ENCODE data around the gene SLC23A2. TPM values are rescaled to one million over a fixed set of nuclear protein-coding genes. Genes with fewer than 3 reads are reported as not detected.
"Not testable (repeated sequence)": the region's sequence is repeated elsewhere in the genome, so short reads cannot be mapped to it uniquely, and the experiment has no call there.

Gene SLC23A2
- total RNA-seq, 2 donors from 2014 or later, result 10.8 to 12.8 TPM

DNA sequence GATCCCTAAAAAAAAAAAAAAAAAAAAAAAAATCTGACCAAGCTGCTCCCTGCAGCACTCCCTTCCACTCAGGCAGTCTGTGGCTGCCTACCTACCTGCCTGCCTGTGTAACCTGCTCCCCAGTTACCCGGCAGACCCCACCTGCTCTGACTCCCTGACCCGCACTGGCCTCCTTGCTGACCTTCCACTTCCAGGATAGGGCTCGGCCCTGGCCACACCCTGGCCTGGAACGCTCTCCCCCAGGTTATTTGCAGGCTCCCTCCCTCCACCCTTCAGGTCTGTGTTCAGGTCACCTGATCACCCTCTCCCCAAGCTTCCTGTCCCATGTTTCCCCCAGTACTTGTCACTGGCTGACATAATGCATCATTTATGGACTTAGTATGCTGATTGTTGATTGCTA lies 134.3 kb downstream of the SLC23A2 start:
- intact Hi-C loops (cut with DNase I), result no loop called here
- ATAC-seq, result no peak
- DNase-seq, result no peak

DNA sequence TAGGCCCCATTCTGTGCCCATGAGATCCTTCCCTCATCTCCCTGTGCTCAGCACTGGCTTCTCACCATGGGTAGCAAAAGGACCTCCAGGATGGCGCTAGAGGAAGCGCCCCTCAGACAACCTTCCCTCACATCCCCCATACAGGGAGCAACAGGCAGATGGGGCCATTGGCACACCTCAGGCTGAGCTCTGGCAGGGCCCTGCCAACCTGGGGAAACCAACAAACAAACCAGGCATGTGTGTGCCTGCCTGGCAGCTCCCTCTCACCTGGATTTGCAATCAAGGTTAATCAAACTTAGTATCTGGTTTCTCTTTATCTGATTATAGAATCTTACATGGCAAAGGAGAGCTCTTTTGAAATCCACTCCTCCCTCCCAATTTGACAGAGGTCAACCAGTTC lies 134.9 kb downstream of the SLC23A2 start:
- no peak for ATAC-seq
- intact Hi-C loops (cut with DNase I), result no loop called here
- no peak for DNase-seq

DNA sequence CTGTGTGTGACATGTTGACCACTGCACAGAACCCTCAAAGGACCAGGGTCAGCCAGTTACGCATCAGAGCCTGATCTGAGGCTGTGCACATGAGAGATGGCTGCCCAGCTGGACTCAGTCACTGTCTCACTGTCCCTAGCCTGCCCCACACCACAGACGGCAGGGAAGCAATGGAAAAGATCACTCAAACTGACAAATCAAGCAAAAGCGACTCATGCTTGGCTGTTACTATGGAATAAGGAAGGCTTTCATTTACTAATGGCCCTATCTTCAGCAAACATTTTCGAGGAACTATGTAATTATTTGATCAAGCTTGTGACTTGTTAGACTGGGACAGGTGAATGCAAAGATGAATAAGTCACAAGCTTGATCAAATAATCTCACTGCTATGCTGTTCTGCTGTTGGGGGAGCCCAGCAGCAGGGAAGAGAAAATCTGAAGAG lies 137.0 kb downstream of the SLC23A2 start:
- DNase-seq (no peak), ATAC-seq (no peak)
- intact Hi-C loops (cut with DNase I), result no loop called here

DNA sequence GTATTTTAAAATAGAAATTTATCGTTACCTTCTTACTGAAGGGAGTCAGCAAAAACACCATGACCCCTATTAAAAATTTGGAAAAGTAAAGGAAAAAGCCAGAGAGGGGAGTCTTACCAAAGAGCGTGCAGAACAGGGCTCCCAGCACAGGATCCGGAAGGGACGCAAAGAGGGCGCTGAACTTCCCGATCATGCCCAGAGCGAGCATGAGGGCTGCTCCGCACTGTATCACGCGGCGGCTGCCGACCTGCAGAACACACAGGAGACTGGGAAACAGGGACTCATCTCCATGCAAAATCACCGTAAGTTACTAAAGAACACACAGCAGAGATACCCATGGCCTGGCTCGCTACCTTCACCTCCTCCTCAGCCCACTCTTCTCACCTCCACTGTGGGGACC lies 138.6 kb downstream of the SLC23A2 start:
- intact Hi-C loops (cut with DNase I), result no loop called here
- ATAC-seq (no peak), DNase-seq (no peak)

DNA sequence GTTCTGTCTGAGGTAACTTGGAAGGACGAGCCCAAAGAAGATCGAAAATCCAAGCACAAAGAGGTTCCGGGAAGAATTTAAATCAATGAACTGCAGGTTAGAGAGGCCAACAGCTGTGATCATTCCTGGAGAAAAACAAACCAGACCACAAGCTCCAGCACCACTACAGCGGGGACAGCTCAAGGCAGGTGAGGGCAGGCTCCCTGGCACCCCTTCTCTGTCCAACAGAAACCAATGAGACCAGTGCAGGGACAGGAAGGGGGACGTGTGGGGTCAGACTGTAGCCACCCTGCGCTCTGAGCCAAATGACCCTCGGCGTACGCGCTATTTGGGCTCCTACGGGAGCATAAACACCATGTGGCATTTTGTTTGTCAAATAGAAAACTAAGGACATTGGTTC lies 139.3 kb downstream of the SLC23A2 start:
- intact Hi-C loops (cut with DNase I), result no loop called here
- ATAC-seq (no peak), DNase-seq (no peak)

DNA sequence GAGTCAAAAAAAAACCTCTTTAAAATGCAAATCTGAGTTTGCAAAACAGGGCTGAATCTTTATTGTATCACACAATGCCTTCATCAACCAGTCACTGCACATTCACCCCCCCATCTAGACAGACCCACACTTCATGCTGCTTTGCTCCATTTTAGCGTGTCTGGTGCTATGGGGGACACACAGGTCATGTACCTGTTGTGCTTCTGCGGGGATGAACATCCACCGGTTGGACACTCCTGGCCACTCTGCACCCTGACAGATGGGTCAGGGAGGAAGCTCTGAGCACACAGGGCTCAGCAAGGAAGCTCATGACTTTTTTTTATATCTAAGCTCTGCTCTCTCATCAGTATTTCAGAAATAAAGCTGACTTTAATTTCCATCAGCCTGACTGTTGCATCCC lies 143.3 kb downstream of the SLC23A2 start:
- no peak for ATAC-seq
- DNase-seq, result no peak
- intact Hi-C loops (cut with DNase I), result no loop called here

DNA sequence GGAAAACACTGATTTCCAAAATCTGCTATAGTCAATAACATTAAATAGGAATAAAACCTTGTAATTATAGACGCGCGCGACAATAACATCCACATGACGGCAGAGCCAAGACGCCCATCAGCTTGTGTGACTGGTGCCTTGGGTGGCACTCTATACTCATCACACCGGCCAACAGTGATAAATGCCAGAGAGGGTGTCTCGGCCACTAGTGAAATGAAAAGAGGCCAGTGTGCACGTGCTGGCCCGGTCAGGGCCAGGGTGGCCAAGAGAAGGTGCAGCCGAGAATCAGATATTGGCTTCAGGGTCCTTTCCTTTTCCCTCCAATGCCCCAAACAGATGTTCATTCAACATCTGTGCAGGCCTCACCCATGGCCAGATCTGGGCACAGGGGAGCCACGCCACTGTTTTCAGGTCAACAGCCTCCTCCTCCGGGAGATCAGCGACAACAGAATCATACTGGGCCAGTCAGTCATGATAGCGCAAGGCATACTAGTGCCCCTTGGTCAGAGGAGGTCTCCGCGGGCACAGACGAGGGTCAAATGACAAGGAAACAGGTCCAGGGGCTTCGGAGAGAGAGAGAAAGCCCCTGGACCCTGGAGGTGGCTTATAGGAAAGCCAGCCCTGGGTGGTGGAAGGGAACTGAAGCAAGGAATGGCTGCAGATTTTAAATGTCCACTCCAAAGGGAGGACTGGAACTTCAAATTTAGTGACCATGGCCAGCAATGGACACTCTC lies 145.1 kb downstream of the SLC23A2 start:
- DNase-seq (no peak), ATAC-seq (no peak)
- intact Hi-C loops (cut with DNase I), result no loop called here

DNA sequence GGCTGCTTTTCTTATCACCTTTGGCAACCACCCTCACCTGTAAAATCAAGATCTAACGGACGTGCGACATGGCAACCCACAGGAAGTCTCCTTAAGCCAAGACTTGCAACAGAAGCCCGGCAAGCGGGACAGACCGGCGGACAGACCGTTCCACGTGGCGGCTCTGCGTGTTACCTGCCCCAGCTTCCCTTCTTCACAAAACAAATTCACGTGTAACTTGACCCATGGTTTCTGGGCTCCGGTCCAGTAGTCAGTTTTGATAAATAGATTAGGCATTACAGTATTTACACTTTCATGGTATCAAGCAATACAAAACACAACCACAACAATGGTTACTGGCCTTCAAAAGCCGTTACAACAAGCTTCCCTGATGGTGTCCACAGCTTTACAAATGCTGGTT lies 145.8 kb downstream of the SLC23A2 start:
- intact Hi-C loops (cut with DNase I), result no loop called here
- DNase-seq (no peak), ATAC-seq (no peak)

DNA sequence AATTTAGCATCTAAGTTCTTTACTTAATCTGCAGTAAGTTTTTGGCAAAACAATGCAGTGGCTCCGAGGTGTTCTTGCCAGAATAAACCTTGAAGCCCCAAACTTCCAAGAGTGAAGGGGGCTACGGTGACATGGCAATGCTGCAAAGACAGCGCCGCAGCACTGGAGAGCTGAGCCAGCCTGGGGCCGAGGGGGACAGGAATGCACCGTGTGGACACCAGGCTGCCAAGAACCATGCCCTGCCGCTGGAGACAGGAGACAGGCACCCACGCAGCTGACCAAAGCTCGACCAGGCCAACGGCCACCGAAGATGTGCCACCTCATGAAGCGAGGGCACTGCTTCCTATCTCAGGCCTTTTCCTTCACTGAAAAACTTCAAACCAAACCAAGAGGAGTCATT lies 146.2 kb downstream of the SLC23A2 start:
- ATAC-seq (no peak), DNase-seq (no peak)
- intact Hi-C loops (cut with DNase I), result no loop called here

DNA sequence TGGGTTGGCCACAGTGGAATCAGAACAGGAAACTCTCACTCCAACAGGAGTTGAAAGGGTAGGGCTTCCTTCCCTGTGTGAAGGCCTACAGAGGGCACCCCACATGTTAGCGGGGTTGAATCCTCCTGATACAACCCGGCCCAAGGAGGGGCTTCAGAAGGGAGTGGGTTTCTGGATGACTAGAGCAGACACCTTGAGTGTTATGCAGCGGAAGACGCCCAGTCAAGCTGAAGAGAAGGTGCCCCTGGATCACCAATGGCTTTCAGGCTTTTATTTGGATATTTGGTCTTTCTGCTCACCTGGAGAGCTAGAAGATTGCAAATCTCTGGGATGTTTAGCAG lies 146.8 kb downstream of the SLC23A2 start:
- intact Hi-C loops (cut with DNase I), result no loop called here
- no peak for ATAC-seq
- DNase-seq, result no peak

DNA sequence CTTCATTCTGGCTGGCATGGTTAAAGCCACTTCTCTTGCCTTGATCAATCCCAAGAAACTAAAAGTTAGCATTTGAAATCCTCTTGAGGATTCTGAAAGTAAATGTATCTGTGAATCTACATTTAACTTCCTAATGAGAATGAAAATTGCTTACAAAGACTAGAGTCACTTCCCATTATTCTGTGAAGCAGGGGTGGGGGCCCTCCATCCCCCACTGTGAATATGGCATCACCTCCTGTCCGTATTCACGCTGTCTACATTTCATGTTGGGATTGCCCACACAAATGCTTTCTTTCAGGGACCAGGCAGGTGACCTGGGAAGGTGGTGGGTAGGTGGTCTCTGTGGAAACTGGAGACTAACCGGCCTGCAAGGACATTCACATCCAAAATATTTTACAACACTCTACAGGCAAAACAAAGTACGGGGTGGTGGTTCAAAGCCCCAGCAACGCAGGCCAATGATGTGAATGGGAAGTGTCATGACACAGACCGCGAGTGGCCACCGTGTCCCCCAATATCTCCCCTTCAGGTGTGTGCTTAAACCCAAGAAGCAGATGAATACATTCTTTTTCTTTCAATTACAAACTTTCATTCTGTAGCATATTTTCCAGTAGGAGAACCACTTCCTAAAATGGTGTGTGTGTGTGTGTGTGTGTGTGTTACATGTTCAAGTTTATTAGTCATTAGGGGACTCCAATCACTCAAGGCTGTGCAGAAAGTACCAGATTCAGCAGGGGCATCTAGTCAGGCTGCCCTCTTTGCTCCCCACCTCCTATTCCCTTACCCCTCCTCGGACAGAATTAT lies 147.4 kb downstream of the SLC23A2 start:
- DNase-seq (no peak), ATAC-seq (no peak)
- intact Hi-C loops (cut with DNase I), result no loop called here

DNA sequence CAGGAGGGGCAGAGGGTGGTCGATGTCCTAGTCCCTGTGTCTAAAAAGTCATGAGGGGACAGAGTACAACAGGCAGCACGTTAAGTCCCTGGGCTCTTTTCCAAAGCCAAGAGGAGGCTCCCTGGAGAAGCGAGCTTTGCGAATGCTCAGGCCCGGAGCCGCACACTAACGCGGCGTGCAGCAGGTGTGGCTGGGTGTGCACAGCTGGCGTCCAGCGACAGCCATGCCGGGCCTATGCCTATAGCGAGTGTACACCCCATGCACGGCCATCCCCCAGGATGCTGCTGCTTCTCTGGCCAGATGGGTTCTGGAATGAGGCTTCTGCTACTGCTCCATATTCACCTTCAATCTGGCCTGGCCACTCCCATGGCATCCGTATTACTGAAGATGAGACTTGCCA lies 148.3 kb downstream of the SLC23A2 start:
- ATAC-seq (no peak), DNase-seq (no peak)
- intact Hi-C loops (cut with DNase I), result no loop called here

DNA sequence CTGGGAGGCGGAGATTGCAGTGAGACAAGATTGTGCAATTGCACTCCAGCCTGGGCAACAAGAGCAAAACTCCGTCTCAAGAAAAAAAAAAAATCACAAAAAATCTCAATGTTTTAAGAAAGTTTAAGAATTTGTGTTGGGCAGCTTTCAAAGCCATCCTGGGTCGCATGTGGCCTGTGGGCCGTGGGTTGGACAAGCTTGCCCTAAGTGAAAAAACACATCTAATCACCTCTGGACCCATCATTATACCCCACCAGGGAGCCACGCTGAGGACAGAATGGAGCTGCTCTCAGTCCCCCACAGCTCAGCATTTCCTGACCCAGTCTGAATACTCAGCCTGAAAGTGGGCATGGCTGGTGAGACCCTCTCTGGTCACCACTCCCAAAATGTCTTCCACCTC lies 150.3 kb downstream of the SLC23A2 start:
- ATAC-seq (no peak), DNase-seq (no peak)
- intact Hi-C loops (cut with DNase I), result no loop called here

DNA sequence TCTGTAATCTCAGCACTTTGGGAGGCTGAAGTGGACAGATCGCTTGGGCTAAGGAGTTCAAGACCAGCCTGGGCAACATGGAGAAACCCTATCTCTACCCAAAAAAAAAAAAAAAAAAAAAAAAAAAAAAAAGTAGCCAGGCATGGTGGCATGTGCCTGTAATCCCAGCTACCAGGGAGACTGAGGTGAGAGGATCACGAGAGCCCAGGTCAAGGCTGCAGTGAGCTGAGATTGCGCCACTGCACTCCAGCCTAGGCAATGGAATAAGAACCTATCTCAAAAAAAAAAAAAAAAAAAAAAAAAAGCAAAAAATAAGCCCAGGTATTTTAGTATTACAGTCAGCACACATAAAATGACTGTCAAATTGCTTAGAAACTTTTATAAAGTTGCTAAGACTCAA lies 152.5 kb downstream of the SLC23A2 start:
- DNase-seq; ATAC-seq; intact Hi-C loops (cut with DNase I): not testable (repeated sequence)

DNA sequence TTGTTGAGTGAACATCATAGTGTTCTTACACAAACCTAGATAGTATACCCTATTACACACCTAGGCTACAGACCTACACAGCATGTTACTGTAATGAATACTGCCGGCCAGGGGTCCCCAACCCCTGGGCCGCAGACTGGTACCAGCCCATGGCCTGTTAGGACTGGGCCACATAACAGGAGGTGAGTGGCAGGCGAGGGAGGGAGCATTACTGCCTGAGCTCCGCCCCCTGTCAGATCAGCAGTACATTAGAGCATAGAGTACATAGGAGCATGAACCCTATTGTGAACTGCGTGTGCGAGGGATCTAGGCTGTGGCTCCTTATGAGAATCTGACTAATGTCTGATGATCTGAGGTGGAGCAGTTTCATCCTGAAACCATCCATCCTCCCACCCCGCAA lies 153.3 kb downstream of the SLC23A2 start:
- ATAC-seq (no peak), DNase-seq (no peak)
- intact Hi-C loops (cut with DNase I), result no loop called here

DNA sequence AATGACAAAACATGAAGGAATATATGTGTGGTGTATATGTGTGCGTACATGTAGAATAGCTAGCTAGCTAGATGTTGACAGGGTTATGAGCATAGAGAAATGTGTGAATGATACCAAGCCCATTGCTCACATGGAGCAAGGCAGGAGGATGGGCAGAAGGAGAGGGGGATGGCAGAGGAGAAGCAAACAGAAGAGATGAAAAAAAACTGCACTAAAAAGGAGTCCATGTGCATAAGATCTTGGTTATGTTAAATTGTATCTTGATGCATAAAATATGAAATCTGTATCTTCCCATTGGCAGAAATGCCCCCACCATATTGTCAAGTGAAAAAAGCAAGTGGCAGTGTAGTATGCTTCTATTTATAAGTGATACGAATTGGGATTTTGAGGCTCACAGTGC lies 154.5 kb downstream of the SLC23A2 start:
- ATAC-seq, result no peak
- DNase-seq, result no peak
- intact Hi-C loops (cut with DNase I), result no loop called here

DNA sequence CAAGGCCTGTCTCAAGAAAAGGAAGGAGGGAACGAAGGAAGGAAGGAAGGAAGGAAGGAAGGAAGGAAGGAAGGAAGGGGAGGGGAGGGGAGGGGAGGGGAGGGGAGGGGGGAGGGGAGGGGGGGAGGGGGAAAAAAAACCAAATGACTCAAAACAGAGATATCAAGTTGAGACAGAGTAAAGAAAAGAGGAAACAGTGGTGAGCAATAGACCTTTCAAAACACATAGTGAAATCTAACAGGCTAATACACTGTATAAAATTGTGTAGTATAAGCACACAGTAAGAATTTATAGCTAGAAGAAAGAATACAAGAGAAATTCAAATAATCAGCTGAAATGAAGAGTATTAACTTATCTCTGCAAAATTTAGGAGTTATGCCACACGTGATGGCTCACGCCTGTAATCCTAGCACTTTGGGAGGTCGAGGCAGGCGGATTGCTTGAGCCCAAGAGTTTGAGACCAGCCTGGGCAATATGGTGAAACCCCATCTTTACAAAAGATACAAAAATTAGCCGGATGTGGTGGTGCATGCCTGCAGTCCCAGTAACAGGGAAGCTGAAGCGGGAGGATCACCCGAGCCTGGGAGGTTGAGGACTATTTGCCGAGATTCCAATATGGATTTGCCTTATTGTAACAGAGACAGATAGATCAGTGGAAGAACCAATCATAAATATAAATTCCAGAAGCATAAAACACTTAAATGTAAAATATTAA lies 156.4 kb downstream of the SLC23A2 start:
- ATAC-seq (no peak), DNase-seq (no peak)
- intact Hi-C loops (cut with DNase I), result no loop called here

DNA sequence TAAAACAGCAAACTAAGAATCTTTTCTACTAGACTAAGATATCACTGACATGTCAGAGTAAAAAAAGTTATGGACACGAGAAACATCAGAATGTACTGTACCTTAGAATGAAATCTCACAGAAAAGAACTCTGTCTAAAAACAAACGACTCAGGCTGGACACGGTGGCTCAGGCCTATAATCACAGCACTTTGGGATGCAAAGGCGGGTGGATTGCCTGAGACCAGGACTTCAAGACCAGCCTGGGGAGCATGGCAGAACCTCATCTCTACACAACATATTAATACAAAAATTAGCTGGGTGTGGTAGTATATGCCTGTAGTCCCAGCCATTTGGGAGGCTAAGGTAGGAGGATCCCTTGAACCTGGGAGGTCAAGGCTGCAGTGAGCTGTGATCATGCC lies 157.0 kb downstream of the SLC23A2 start:
- DNase-seq (no peak), ATAC-seq (no peak)
- intact Hi-C loops (cut with DNase I), result no loop called here

DNA sequence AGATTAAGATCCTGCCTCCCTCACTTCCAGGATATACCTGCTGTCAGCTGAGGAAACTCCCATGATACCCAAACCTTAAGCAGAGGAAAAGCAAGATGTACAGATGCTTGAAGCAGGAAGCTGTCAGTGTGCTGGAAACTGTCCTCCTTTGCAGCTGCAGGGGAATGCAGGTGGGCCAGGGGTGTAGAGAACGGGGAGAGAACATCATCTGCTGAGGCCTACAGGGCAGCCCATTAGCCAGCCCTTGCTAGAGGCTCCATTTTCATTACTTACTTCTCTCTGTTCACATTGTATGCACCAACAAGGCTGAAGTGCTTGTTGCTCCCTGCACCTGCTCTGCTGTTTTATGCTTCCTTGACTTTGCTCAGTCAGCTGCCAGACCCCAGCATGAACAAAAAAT lies 160.5 kb downstream of the SLC23A2 start:
- no peak for ATAC-seq
- intact Hi-C loops (cut with DNase I), result no loop called here
- DNase-seq, result no peak

DNA sequence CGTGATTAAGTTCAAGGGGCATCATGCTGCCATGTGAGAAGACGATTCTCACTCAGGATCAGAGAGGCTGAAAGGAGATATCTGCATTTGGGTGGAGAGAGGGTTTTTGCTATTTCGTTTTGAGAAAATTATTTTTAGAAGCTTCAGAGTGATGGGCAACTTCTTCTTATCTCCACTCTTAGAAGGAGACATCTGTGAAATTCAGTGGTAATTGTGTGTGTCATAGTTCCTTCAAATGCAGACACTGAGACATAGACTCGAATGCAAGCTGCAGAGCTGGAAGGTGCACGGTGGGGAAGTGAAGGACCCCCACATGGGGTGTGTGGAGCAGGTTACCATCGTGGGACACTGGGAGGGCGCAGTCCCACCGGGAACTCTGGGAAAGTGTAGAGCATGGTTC lies 162.8 kb downstream of the SLC23A2 start:
- DNase-seq (no peak), ATAC-seq (no peak)
- intact Hi-C loops (cut with DNase I), result no loop called here
